ENCODE data around the gene PAPOLB.
"Not testable (repeated sequence)": the region's sequence is repeated elsewhere in the genome, so short reads cannot be mapped to it uniquely, and the experiment has no call there.

PAPOLB gene
- total RNA-seq, result 0 reads per million in 3 donors

- Histone ChIP-seq H3K27me3 (replicated peaks; ENCODE audit: control insufficient read depth, insufficient read depth, low read length, poor library complexity, severe bottlenecking) (peaks cover 9% of the 10 kb centered on the region), H3K4me1 (ENCODE audit: control insufficient read depth, insufficient read depth, low read length, poor library complexity, severe bottlenecking) (no peaks in the 10 kb centered on the region), H3K9me3 (ENCODE audit: control insufficient read depth, low read length) (no peaks in the 10 kb centered on the region), H3K27ac (ENCODE audit: insufficient read depth, low read length, poor library complexity, severe bottlenecking) (no peak within 1 kb of the TSS), H3K4me3 (ENCODE audit: insufficient read depth, low read depth, low read length, poor library complexity, severe bottlenecking) (no peak within 1 kb of the TSS), H3K36me3 (ENCODE audit: control insufficient read depth, insufficient read depth, low read length) (no peaks in the 10 kb centered on the region)
- DNase-seq, result no peak
These were observed at the start of gene PAPOLB for GRCh38 chr7:4861673-4862072. PAPOLB (minus strand) TSS chr7:4862030; CDS start chr7:4861810, 220 bp downstream.

DNA sequence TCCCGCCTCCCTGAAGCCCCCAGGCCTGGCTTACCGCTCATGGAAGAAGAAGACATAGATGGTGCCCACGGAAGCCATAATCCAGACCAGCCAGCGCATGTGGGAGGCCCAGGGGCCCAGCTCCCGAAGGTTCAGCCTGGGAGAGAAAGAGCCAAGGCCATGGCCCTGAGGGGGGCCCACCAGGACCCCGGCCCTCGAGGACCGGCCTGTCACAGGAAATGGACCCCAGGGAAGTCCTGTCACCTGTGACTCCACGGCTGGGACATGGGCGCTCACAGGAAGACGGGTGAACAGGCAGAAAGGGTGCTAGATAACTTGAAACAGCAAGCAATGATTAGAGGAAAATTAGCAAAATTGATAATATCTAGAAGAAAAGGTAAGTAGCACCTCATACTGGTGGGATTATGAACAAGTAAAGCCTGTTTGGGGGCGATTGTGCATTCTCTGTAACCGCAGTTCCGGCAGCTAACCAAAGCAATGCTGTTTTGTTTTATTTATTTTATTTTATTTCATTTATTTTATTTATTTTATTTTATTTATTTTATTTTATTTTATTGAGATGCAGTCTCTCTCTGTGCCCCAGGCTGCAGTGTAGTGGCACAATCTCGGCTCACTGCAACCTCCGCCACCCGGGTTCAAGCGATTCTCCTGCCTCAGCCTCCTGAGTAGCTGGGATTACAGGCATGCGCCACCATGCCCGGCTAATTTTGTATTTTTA lies 49.4 kb upstream of the PAPOLB start:
- H3K27me3 ChIP-seq (replicated peaks; ENCODE audit: control insufficient read depth, insufficient read depth, low read length, poor library complexity, severe bottlenecking), result no peaks in the 10 kb centered on the region
- DNase-seq, result no peak
- H3K9me3 ChIP-seq (ENCODE audit: control insufficient read depth, low read length), result no peaks in the 10 kb centered on the region
- no peaks in the 10 kb centered on the region for H3K36me3 ChIP-seq (ENCODE audit: control insufficient read depth, insufficient read depth, low read length)
- no peaks in the 10 kb centered on the region for H3K4me1 ChIP-seq (ENCODE audit: control insufficient read depth, insufficient read depth, low read length, poor library complexity, severe bottlenecking)
- H3K4me3 ChIP-seq (ENCODE audit: insufficient read depth, low read depth, low read length, poor library complexity, severe bottlenecking), result no peak overlapping the region
- H3K27ac ChIP-seq (ENCODE audit: insufficient read depth, low read length, poor library complexity, severe bottlenecking), result no peak overlapping the region

DNA sequence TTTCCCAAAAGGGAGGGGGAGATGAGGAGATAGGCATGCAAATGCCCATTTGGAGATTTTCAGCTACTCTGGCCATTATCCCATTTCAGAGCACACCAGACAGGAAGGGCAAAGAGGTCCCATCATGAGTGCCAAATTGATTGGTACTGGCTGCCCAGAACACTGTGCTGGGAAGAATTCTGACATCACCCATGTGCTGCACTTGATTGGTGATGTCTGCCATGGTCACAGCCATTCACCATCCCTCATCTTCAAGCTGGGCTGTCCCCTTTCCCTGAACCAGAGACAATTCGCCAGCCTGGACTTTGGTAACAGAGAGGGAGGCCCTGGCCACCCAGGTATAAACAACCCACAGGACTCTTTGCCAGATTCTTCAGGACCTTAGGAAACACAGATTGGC lies 44.9 kb upstream of the PAPOLB start:
- Histone ChIP-seq H3K27ac (ENCODE audit: insufficient read depth, low read length, poor library complexity, severe bottlenecking) (no peak overlapping the region), H3K36me3 (ENCODE audit: control insufficient read depth, insufficient read depth, low read length) (no peaks in the 10 kb centered on the region)

GRCh38 chr7:4905171-4905570 lies 43.3 kb upstream of the PAPOLB start:
- Histone ChIP-seq H3K27ac (ENCODE audit: insufficient read depth, low read length, poor library complexity, severe bottlenecking) (no peak overlapping the region), H3K9me3 (ENCODE audit: control insufficient read depth, low read length) (no peaks in the 10 kb centered on the region), H3K4me3 (ENCODE audit: insufficient read depth, low read depth, low read length, poor library complexity, severe bottlenecking) (no peak overlapping the region), H3K4me1 (ENCODE audit: control insufficient read depth, insufficient read depth, low read length, poor library complexity, severe bottlenecking) (no peaks in the 10 kb centered on the region), H3K36me3 (ENCODE audit: control insufficient read depth, insufficient read depth, low read length) (no peaks in the 10 kb centered on the region), H3K27me3 (replicated peaks; ENCODE audit: control insufficient read depth, insufficient read depth, low read length, poor library complexity, severe bottlenecking) (no peaks in the 10 kb centered on the region)
- no peak for DNase-seq

More for the DNA sequence above, 44.9 kb upstream of the PAPOLB start:
- Histone ChIP-seq H3K27me3 (replicated peaks; ENCODE audit: control insufficient read depth, insufficient read depth, low read length, poor library complexity, severe bottlenecking) (no peaks in the 10 kb centered on the region), H3K4me3 (ENCODE audit: insufficient read depth, low read depth, low read length, poor library complexity, severe bottlenecking) (no peak overlapping the region), H3K4me1 (ENCODE audit: control insufficient read depth, insufficient read depth, low read length, poor library complexity, severe bottlenecking) (no peaks in the 10 kb centered on the region), H3K9me3 (ENCODE audit: control insufficient read depth, low read length) (no peaks in the 10 kb centered on the region)
- no peak for DNase-seq

- H3K9me3 ChIP-seq (ENCODE audit: control insufficient read depth, low read length), result no peaks in the 10 kb centered on the region
- no peak overlapping the region for H3K27ac ChIP-seq (ENCODE audit: insufficient read depth, low read length, poor library complexity, severe bottlenecking)
- H3K4me1 ChIP-seq (ENCODE audit: control insufficient read depth, insufficient read depth, low read length, poor library complexity, severe bottlenecking), result no peaks in the 10 kb centered on the region
- no peaks in the 10 kb centered on the region for H3K27me3 ChIP-seq (replicated peaks; ENCODE audit: control insufficient read depth, insufficient read depth, low read length, poor library complexity, severe bottlenecking)
- H3K4me3 ChIP-seq (ENCODE audit: insufficient read depth, low read depth, low read length, poor library complexity, severe bottlenecking), result no peak overlapping the region
- no peak for DNase-seq
- no peaks in the 10 kb centered on the region for H3K36me3 ChIP-seq (ENCODE audit: control insufficient read depth, insufficient read depth, low read length)
These were observed 42.5 kb upstream of the PAPOLB start for GRCh38 chr7:4904346-4904745.

DNA sequence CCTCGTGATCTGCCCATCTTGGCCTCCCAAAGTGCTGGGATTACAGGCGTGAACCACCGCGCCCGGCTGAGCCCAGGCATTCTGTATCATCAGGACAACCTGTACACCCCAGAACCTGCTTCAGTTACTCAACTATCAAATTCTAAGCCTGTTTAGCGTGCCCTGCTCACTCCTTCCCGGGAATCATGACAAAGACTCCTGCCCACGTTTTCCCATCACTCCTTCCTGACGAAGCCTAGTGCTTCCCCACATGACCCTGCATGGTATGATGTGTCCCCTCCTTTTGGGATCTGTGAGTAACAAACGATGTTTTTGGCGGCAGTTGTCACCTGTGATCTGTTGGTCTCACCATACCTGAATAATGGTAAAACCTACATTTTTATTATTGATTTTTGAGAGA lies 33.9 kb upstream of the PAPOLB start:
- no peak overlapping the region for H3K27ac ChIP-seq (ENCODE audit: insufficient read depth, low read length, poor library complexity, severe bottlenecking)
- H3K4me1 ChIP-seq (ENCODE audit: control insufficient read depth, insufficient read depth, low read length, poor library complexity, severe bottlenecking), result no peaks in the 10 kb centered on the region
- DNase-seq, result no peak

GRCh38 chr7:4894482-4894881 lies 32.7 kb upstream of the PAPOLB start:
- H3K27ac ChIP-seq (ENCODE audit: insufficient read depth, low read length, poor library complexity, severe bottlenecking), result no peak overlapping the region
- no peaks in the 10 kb centered on the region for H3K9me3 ChIP-seq (ENCODE audit: control insufficient read depth, low read length)
- H3K4me3 ChIP-seq (ENCODE audit: insufficient read depth, low read depth, low read length, poor library complexity, severe bottlenecking), result no peak overlapping the region
- H3K27me3 ChIP-seq (replicated peaks; ENCODE audit: control insufficient read depth, insufficient read depth, low read length, poor library complexity, severe bottlenecking), result no peaks in the 10 kb centered on the region
- no peaks in the 10 kb centered on the region for H3K36me3 ChIP-seq (ENCODE audit: control insufficient read depth, insufficient read depth, low read length)
- no peaks in the 10 kb centered on the region for H3K4me1 ChIP-seq (ENCODE audit: control insufficient read depth, insufficient read depth, low read length, poor library complexity, severe bottlenecking)
- DNase-seq, result no peak

More for the DNA sequence above, 33.9 kb upstream of the PAPOLB start:
- Histone ChIP-seq H3K9me3 (ENCODE audit: control insufficient read depth, low read length) (no peaks in the 10 kb centered on the region), H3K4me3 (ENCODE audit: insufficient read depth, low read depth, low read length, poor library complexity, severe bottlenecking) (no peak overlapping the region), H3K36me3 (ENCODE audit: control insufficient read depth, insufficient read depth, low read length) (no peaks in the 10 kb centered on the region), H3K27me3 (replicated peaks; ENCODE audit: control insufficient read depth, insufficient read depth, low read length, poor library complexity, severe bottlenecking) (no peaks in the 10 kb centered on the region)

DNA sequence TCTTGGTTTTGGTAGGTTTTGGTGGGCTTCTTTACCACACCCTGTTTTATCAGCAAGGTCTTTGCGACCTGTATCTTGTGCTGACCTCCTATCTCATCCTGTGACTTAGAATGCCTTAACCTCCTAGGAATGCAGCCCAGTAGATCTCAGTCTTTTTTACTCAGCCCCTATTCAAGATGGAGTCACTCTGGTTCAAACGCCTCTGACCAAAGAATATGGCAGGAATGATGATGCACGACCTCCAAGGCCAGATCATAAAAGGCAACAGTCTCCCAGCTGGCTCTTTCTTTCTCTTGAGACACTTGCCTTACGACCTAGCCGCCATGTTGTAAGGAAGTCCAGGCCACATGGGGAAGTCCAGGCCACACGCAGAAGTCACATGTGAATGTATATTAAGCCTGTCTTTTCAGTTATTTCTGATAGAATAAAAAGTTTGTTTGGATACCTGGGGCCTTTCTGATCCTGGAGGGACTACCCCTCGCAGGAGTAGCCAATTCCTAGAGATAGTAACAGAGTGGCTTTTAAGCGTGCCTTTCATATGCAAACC lies 32.2 kb upstream of the PAPOLB start:
- Histone ChIP-seq H3K27ac (ENCODE audit: insufficient read depth, low read length, poor library complexity, severe bottlenecking) (no peak overlapping the region), H3K36me3 (ENCODE audit: control insufficient read depth, insufficient read depth, low read length) (no peaks in the 10 kb centered on the region), H3K27me3 (replicated peaks; ENCODE audit: control insufficient read depth, insufficient read depth, low read length, poor library complexity, severe bottlenecking) (no peaks in the 10 kb centered on the region), H3K9me3 (ENCODE audit: control insufficient read depth, low read length) (no peaks in the 10 kb centered on the region), H3K4me3 (ENCODE audit: insufficient read depth, low read depth, low read length, poor library complexity, severe bottlenecking) (no peak overlapping the region), H3K4me1 (ENCODE audit: control insufficient read depth, insufficient read depth, low read length, poor library complexity, severe bottlenecking) (no peaks in the 10 kb centered on the region)
- DNase-seq, result no peak

DNA sequence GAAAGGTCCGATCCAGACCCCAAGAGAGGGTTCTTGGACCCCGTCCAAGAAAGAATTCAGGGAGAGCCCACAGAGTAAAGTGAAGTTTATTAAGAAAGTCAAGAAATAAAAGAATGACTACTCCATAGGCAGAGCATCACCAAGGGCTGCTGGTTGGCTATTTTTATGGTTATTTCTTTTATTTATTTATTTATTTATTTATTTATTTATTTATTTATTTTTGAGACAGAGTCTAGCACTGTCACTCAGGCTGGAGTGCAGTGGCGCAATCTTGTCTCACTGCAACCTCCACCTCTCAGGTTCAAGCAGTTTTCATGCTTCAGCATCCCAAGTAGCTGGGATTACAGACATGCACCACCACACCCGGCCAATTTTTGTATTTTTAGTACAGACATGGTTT lies 31.4 kb upstream of the PAPOLB start:
- not testable (repeated sequence) for DNase-seq; H3K4me3 ChIP-seq (ENCODE audit: insufficient read depth, low read depth, low read length, poor library complexity, severe bottlenecking); H3K36me3 ChIP-seq (ENCODE audit: control insufficient read depth, insufficient read depth, low read length); H3K4me1 ChIP-seq (ENCODE audit: control insufficient read depth, insufficient read depth, low read length, poor library complexity, severe bottlenecking); H3K9me3 ChIP-seq (ENCODE audit: control insufficient read depth, low read length); H3K27ac ChIP-seq (ENCODE audit: insufficient read depth, low read length, poor library complexity, severe bottlenecking); H3K27me3 ChIP-seq (replicated peaks; ENCODE audit: control insufficient read depth, insufficient read depth, low read length, poor library complexity, severe bottlenecking)

GRCh38 chr7:4891522-4891921 lies 29.7 kb upstream of the PAPOLB start:
- not testable (repeated sequence) for H3K27ac ChIP-seq (ENCODE audit: insufficient read depth, low read length, poor library complexity, severe bottlenecking); DNase-seq; H3K4me1 ChIP-seq (ENCODE audit: control insufficient read depth, insufficient read depth, low read length, poor library complexity, severe bottlenecking); H3K9me3 ChIP-seq (ENCODE audit: control insufficient read depth, low read length); H3K4me3 ChIP-seq (ENCODE audit: insufficient read depth, low read depth, low read length, poor library complexity, severe bottlenecking); H3K36me3 ChIP-seq (ENCODE audit: control insufficient read depth, insufficient read depth, low read length); H3K27me3 ChIP-seq (replicated peaks; ENCODE audit: control insufficient read depth, insufficient read depth, low read length, poor library complexity, severe bottlenecking)
